Neural cell (in vitro differentiated cells): Measurements from ENCODE around the gene COMP. TPM values are rescaled to one million over a fixed set of nuclear protein-coding genes. Genes with fewer than 3 reads are reported as not detected.

Experiments used
- H2AFZ ChIP-seq: fragments of 200-600, 300-800 bp; sonication (generic), shearing (Covaris generic); 2 replicates; pipeline ENCODE4 v1.6.0; 2014; ENCODE audit warnings: low read depth, mild to moderate bottlenecking, antibody characterized with exemption, low read length, moderate library complexity
- H3F3A ChIP-seq: fragments of 200-600 bp; shearing (Covaris generic); 2 replicates; pipeline ENCODE4 v1.6.1; 2016; ENCODE audit warnings: mild to moderate bottlenecking, moderate library complexity, mixed read lengths, antibody characterized with exemption, low read length; ENCODE audit not compliant: insufficient read depth, poor library complexity, severe bottlenecking
- H3K27ac ChIP-seq: fragments of 200-600, 300-800 bp; sonication (generic), shearing (Covaris generic); 2 replicates; pipeline ENCODE4 v1.5.1; 2014; ENCODE audit warnings: mild to moderate bottlenecking, low read length, moderate library complexity
- H3K27me3 ChIP-seq: fragments of 300-800, 200-600 bp; sonication (generic), shearing (Covaris generic); 2 replicates; pipeline ENCODE4 v1.6.0; 2014; ENCODE audit warnings: mild to moderate bottlenecking, low read depth, low read length, moderate library complexity; ENCODE audit not compliant: insufficient read depth
- H3K36me3 ChIP-seq: fragments of 300-800, 200-600 bp; sonication (generic), shearing (Covaris generic); 2 replicates; pipeline ENCODE4 v1.5.1; 2014; ENCODE audit warnings: mild to moderate bottlenecking, antibody characterized with exemption, low read length, moderate library complexity; ENCODE audit not compliant: insufficient read depth
- H3K4me2 ChIP-seq: fragments of 300-800, 200-600 bp; sonication (generic), shearing (Covaris generic); 2 replicates; pipeline ENCODE4 v1.6.0; 2014; ENCODE audit warnings: mild to moderate bottlenecking, low read length
- H3K4me3 ChIP-seq: fragments of 300-800, 200-600 bp; sonication (generic), shearing (Covaris generic); 2 replicates; pipeline ENCODE4 v1.5.1; 2014; ENCODE audit warnings: mild to moderate bottlenecking, low read length, moderate library complexity
- H3K79me2 ChIP-seq: fragments of 200-600 bp; shearing (Covaris generic); replicated peaks from 2 replicates; pipeline ENCODE4 v1.6.0; 2014; ENCODE audit warnings: mild to moderate bottlenecking, low read length, moderate library complexity; ENCODE audit not compliant: insufficient read depth
- H3K9ac ChIP-seq: fragments of 300-800, 200-600 bp; sonication (generic), shearing (Covaris generic); 2 replicates; pipeline ENCODE4 v1.6.1; 2016; ENCODE audit warnings: mild to moderate bottlenecking, low read length, mixed read lengths
- H3K9me2 ChIP-seq: fragments of 200-600 bp; shearing (Covaris generic); 2 replicates; pipeline ENCODE4 v1.6.1; 2016; ENCODE audit warnings: mild to moderate bottlenecking, low read length, mixed read lengths; ENCODE audit not compliant: insufficient read depth
- H3K9me3 ChIP-seq: fragments of 200-600, 300-800 bp; sonication (generic), shearing (Covaris generic); 2 replicates; pipeline ENCODE4 v1.6.1; 2016; ENCODE audit warnings: mild to moderate bottlenecking, mixed run types, low read length, moderate library complexity, mixed read lengths
- H4K20me1 ChIP-seq: fragments of 200-600 bp; shearing (Covaris generic); 2 replicates; pipeline ENCODE4 v1.6.1; 2016; ENCODE audit warnings: mild to moderate bottlenecking, mixed run types; ENCODE audit not compliant: insufficient read depth
- CTCF ChIP-seq: fragments of 450-650 bp; IDR thresholded peaks from 2 replicates; pipeline ENCODE4 v1.5.1; 2014; ENCODE audit warnings: antibody characterized with exemption, mild to moderate bottlenecking, moderate library complexity; ENCODE audit not compliant: poor library complexity, severe bottlenecking
- EP300 ChIP-seq: fragments of 450-650 bp; conservative IDR thresholded peaks from 2 replicates; pipeline ENCODE4 v1.6.1; 2014; ENCODE audit warnings: antibody characterized with exemption, mild to moderate bottlenecking, moderate library complexity; ENCODE audit not compliant: poor library complexity, severe bottlenecking
- EZH2 ChIP-seq: fragments of 200-600, 300-800 bp; shearing (Covaris generic), sonication (generic); IDR thresholded peaks from 2 replicates; pipeline ENCODE4 v1.6.1; 2014; ENCODE audit warnings: antibody characterized with exemption, low read length, borderline replicate concordance, mild to moderate bottlenecking; ENCODE audit not compliant: insufficient read depth, poor library complexity, severe bottlenecking
- MXI1 ChIP-seq: fragments of 450-650 bp; conservative IDR thresholded peaks from 2 replicates; pipeline ENCODE4 v1.6.1; 2014; ENCODE audit warnings: antibody characterized with exemption, mild to moderate bottlenecking; ENCODE audit not compliant: poor library complexity, severe bottlenecking
- POLR2AphosphoS5 ChIP-seq: IDR thresholded peaks from 2 replicates; pipeline ENCODE4 v1.6.1; 2012
- RAD21 ChIP-seq: fragments of 450-650 bp; conservative IDR thresholded peaks from 2 replicates; pipeline ENCODE4 v1.6.1; 2014; ENCODE audit warnings: antibody characterized with exemption, mild to moderate bottlenecking, moderate library complexity
- REST ChIP-seq: IDR thresholded peaks from 2 replicates; pipeline ENCODE4 v1.6.1; 2012; ENCODE audit warnings: borderline replicate concordance
- SMC3 ChIP-seq: fragments of 450-650 bp; conservative IDR thresholded peaks from 2 replicates; pipeline ENCODE4 v1.6.1; 2014; ENCODE audit warnings: antibody characterized with exemption, mild to moderate bottlenecking, moderate library complexity; ENCODE audit not compliant: poor library complexity
- TAF1 ChIP-seq: IDR thresholded peaks from 2 replicates; pipeline ENCODE4 v1.6.1; 2012; ENCODE audit warnings: low read depth
- polyA plus RNA-seq: library from polyadenylated mRNA; depleted of rRNA; stranded (reverse); fragments of >200 nt; gene quantifications from 2 replicates; pipeline ENCODE4 v1.2.3, GENCODE V29; 2014

COMP gene
- polyA plus RNA-seq, 1 donor from 2014 or later: not detected

- peak overlapping the region; percentile 90 for H3K4me3 ChIP-seq
- peaks cover 22% of the 10 kb centered on the region for H4K20me1 ChIP-seq
- no peak overlapping the region for H3K27ac ChIP-seq
- no peaks in the 10 kb centered on the region for H3K9me3 ChIP-seq
- no peak overlapping the region for H2AFZ ChIP-seq
- TF ChIP-seq RAD21 (no peak), MXI1 (no peak), TAF1 (no peak), CTCF (no peak), EZH2 (no peak), EP300 (no peak), POLR2AphosphoS5 (no peak), REST (no peak), SMC3 (no peak)
- H3F3A ChIP-seq: no peaks in the 10 kb centered on the region
- H3K79me2 ChIP-seq: peaks cover 48% of the 10 kb centered on the region
- H3K9me2 ChIP-seq: no peaks in the 10 kb centered on the region
- peak overlapping the region; percentile 83 for H3K9ac ChIP-seq
- H3K4me2 ChIP-seq: peak overlapping the region; percentile 50
- no peaks in the 10 kb centered on the region for H3K36me3 ChIP-seq
- H3K27me3 ChIP-seq: no peaks in the 10 kb centered on the region
These were observed 42.0 kb upstream of the COMP start for GRCh38 chr19:18833141-18833476.

- Histone ChIP-seq H3K36me3 (no peaks in the 10 kb centered on the region), H3K27me3 (no peaks in the 10 kb centered on the region), H3K9me2 (no peaks in the 10 kb centered on the region), H2AFZ (no peak overlapping the region), H3K27ac (no peak overlapping the region), H3F3A (no peaks in the 10 kb centered on the region), H3K4me3 (peak overlapping the region; percentile 90), H3K4me2 (peak overlapping the region; percentile 50), H3K9me3 (no peaks in the 10 kb centered on the region), H4K20me1 (peaks cover 22% of the 10 kb centered on the region), H3K79me2 (peaks cover 42% of the 10 kb centered on the region), H3K9ac (peak overlapping the region; percentile 83)
- no peak for TF ChIP-seq CTCF
- no peak for TF ChIP-seq TAF1
- TF ChIP-seq RAD21: no peak
- no peak for TF ChIP-seq SMC3
- no peak for TF ChIP-seq POLR2AphosphoS5
- TF ChIP-seq EZH2: no peak
- TF ChIP-seq EP300: no peak
- no peak for TF ChIP-seq REST
- TF ChIP-seq MXI1: no peak
These were observed 41.4 kb upstream of the COMP start for GRCh38 chr19:18832306-18833140.
